IPS-18a (cell line): ENCODE measurements around the gene RPGR.

Source experiments
- H3K27ac ChIP-seq: one replicate; pipeline ENCODE4 v1.5.1; 2013; ENCODE audit warnings: low read length
- H3K27me3 ChIP-seq: one replicate; pipeline ENCODE4 v1.6.1; 2013; ENCODE audit warnings: mild to moderate bottlenecking, low read length; ENCODE audit not compliant: control insufficient read depth, insufficient read depth
- H3K36me3 ChIP-seq: one replicate; pipeline ENCODE4 v1.6.1; 2013; ENCODE audit warnings: low read depth, low read length; ENCODE audit not compliant: control insufficient read depth
- H3K4me1 ChIP-seq: one replicate; pipeline ENCODE4 v1.6.1; 2013; ENCODE audit warnings: low read depth, low read length; ENCODE audit not compliant: control insufficient read depth
- H3K4me3 ChIP-seq: one replicate; pipeline ENCODE4 v1.5.1; 2013; ENCODE audit warnings: low read length
- H3K9ac ChIP-seq: one replicate; pipeline ENCODE4 v1.6.1; 2013; ENCODE audit warnings: mild to moderate bottlenecking, low read length, moderate library complexity
- H3K9me3 ChIP-seq: one replicate; pipeline ENCODE4 v1.6.1; 2013; ENCODE audit warnings: low read depth, low read length; ENCODE audit not compliant: control insufficient read depth

RPGR gene

DNA sequence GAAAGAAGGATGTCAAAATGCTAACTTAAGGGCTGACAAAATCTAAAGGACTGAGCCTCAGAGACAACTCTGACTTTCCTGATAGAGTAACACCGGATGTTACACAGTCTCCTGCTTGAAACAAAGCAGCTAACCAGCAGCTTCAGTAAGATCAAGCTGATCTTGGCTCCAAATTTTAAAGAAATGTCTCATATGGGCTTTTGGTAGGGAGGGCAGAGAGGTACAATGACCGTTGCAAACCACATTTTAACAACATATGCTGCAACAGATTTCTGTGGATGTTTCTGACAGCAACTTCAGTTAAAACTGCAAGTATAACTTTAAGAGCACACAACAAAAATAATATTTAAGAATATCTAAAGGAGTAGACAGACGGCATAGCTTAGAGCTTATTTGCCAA, 9.1 kb downstream of the RPGR start:
- Histone ChIP-seq H3K27me3 (no peaks in the 10 kb centered on the region), H3K27ac (no peak overlapping the region), H3K4me3 (no peak overlapping the region), H3K9ac (no peak overlapping the region), H3K36me3 (peaks cover 3% of the 10 kb centered on the region), H3K9me3 (peaks cover 23% of the 10 kb centered on the region), H3K4me1 (no peaks in the 10 kb centered on the region)

DNA sequence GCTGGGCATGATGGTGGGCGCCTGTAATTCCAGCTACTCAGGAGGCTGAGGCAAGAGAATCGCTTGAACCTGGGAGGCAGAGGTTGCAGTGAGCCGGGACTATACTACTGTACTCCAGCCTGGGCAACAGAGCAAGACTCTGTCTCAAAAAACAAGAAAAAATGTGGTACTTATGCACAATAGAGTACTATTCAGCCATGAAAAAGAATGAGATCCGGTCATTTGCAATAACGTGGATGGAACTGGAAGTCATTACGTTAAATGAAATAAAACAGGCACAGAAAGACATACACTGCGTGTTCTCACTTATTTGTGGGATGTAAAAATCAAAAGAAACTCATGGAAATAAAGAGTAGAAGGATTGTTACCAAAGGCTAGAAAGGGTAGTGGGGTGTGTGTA, 12.1 kb downstream of the RPGR start:
- H3K4me1 ChIP-seq = no peaks in the 10 kb centered on the region
- H3K27me3 ChIP-seq = no peaks in the 10 kb centered on the region
- H3K4me3 ChIP-seq = no peak overlapping the region
- no peak overlapping the region for H3K9ac ChIP-seq
- H3K9me3 ChIP-seq = peaks cover 15% of the 10 kb centered on the region
- peaks cover 3% of the 10 kb centered on the region for H3K36me3 ChIP-seq
- no peak overlapping the region for H3K27ac ChIP-seq

DNA sequence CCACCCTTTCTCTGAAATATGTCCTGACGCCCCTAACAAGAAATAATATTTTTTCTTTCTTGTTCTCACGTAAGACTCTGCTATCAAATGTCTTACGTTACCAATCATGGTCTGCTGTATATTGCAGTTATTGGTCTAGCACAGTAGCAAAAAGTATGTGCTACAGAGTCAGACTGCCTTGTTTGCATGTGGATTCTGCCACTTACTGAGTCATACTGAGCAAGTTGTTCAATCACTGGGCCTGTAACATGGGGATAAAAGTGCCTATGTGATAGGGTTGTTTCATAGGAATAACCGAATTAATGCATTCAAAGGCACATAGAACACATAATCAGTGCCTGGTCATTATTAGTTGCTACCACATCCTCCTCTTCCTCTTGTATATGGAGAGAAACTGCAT, 14.1 kb downstream of the RPGR start:
- H3K9me3 ChIP-seq = peaks cover 13% of the 10 kb centered on the region
- H3K27me3 ChIP-seq = no peaks in the 10 kb centered on the region
- H3K9ac ChIP-seq = no peak overlapping the region
- H3K27ac ChIP-seq = no peak overlapping the region
- no peak overlapping the region for H3K4me3 ChIP-seq
- H3K4me1 ChIP-seq = no peaks in the 10 kb centered on the region
- peaks cover 3% of the 10 kb centered on the region for H3K36me3 ChIP-seq

DNA sequence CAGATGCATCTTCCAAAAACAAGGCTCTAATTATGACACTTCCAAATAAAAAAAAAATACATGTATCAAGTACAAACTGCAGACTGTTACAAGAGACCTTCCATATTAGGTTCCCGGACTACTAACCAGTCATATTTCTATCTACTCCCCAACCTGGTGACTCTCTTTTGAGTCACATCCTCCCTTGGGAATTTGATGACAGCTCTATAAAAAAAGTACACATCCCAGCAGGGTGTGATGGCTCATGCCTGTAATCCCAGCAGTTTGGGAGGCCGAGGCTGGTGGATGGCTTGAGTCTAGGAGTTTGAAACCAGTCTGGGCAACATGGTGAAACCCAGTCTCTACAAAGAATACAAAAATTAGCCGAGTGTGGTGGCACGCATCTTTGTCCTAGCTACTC, 14.9 kb downstream of the RPGR start:
- Histone ChIP-seq H3K4me3 (no peak overlapping the region), H3K9me3 (peaks cover 10% of the 10 kb centered on the region), H3K27ac (no peak overlapping the region), H3K4me1 (no peaks in the 10 kb centered on the region), H3K27me3 (no peaks in the 10 kb centered on the region), H3K9ac (no peak overlapping the region), H3K36me3 (peaks cover 3% of the 10 kb centered on the region)

DNA sequence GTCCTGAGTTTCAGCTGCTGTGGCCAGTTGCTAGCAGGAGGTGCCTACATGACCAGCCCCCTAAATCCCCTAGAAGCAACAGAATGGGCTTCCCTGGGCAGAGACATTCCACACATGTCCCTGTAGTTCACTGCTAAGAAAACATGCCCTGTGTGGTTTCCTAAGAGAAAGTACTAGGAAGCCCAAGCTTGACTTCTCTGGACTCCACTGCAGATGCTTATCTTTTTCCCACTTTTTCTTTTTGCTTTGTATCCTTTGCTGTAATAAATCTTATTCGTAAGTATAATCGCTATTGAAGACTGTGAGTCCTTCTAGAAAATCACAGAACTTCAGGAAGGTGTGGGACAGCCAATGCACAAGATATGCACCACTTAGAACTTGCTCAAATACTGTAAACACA, 15.6 kb downstream of the RPGR start:
- Histone ChIP-seq H3K4me3 (no peak overlapping the region), H3K36me3 (peaks cover 3% of the 10 kb centered on the region), H3K4me1 (no peaks in the 10 kb centered on the region), H3K27me3 (no peaks in the 10 kb centered on the region), H3K27ac (no peak overlapping the region), H3K9me3 (peaks cover 10% of the 10 kb centered on the region), H3K9ac (no peak overlapping the region)

DNA sequence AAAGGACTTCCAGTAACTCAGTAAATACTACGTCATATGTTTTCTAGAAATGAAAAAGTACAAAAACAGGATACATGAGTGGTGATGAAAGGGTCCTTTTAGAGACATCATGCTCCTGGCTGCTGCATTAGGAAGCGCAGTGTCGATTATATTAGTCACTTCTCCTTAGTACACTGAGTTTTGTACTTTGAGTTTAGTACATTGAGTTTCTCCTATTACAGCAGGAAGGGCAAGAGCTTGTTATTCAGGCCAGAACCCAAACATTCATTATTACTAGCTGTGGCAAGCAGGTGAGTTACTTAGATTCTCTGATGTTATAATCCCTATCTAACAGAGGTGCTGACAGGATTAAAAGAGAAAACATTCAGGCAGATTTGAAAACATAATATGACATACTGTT, 21.3 kb downstream of the RPGR start:
- H3K9ac ChIP-seq = no peak overlapping the region
- H3K27ac ChIP-seq = no peak overlapping the region
- no peak overlapping the region for H3K4me3 ChIP-seq
- no peaks in the 10 kb centered on the region for H3K36me3 ChIP-seq
- H3K4me1 ChIP-seq = no peaks in the 10 kb centered on the region
- peaks cover 7% of the 10 kb centered on the region for H3K9me3 ChIP-seq
- H3K27me3 ChIP-seq = no peaks in the 10 kb centered on the region

DNA sequence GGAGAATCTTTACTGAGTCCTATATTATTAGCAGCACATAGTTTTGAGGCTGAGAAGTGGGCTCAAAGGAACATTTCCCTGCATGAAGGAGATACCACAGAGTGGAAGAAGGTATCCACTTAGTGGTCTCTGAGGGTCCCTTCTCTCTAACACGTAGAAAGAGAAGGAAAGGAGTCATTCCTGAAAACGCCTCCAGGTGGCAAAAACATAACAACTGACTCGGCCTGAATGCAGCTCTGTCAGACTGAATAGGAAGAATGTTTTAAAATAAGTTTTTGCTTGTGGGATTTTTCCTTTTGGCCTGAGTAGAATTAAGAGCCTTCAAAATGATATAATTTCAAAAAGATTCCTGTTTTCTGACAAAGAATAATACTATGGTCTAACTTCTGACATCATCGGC, 23.3 kb downstream of the RPGR start:
- no peaks in the 10 kb centered on the region for H3K4me1 ChIP-seq
- H3K9me3 ChIP-seq = peaks cover 4% of the 10 kb centered on the region
- H3K4me3 ChIP-seq = no peak overlapping the region
- no peak overlapping the region for H3K27ac ChIP-seq
- H3K9ac ChIP-seq = no peak overlapping the region
- H3K27me3 ChIP-seq = no peaks in the 10 kb centered on the region
- H3K36me3 ChIP-seq = no peaks in the 10 kb centered on the region

DNA sequence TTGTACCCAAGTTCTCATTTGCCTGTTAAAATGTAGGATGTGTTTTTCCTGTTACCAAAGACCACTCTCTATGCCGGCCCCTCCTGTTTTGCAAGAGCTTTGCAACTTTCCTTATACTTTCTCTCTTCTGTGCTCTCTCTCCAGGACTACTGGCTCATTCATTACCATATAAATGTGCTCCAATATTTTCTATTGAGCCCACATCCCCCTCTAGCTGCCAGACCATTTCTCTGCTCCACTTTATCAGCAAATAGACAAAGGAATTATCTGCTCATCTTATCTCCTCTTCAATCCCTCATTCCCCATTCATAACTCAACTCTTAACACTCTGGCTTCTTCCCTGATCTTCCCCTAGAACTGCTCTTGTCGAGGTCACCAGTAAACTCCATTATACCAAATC, 33.6 kb downstream of the RPGR start:
- H3K27me3 ChIP-seq = no peaks in the 10 kb centered on the region
- H3K9ac ChIP-seq = no peak overlapping the region
- H3K4me3 ChIP-seq = peak overlapping the region; percentile 22
- H3K36me3 ChIP-seq = no peaks in the 10 kb centered on the region
- H3K9me3 ChIP-seq = peaks cover 7% of the 10 kb centered on the region
- no peak overlapping the region for H3K27ac ChIP-seq
- H3K4me1 ChIP-seq = no peaks in the 10 kb centered on the region

DNA sequence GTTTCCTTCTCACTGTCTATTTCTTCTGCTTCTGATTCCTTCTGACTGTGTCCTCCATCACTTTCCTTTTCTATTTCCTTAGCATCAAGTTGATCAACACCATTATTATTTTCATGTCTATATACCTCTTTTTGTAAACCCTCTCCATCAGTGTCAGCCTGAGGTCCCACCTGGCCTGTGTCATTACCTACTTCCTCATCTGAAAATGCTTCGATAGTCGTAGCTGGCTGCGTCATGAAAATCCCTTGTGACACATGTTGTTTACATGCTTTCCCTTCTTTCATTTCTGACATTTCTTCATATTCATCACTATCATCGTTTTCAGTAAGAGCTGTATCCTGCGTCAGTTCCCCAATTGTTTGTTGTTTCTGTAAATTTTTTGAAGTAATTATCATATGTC, 39.6 kb downstream of the RPGR start:
- Histone ChIP-seq H3K27ac (no peak overlapping the region), H3K27me3 (no peaks in the 10 kb centered on the region), H3K4me3 (no peak overlapping the region), H3K9me3 (peaks cover 2% of the 10 kb centered on the region), H3K36me3 (no peaks in the 10 kb centered on the region), H3K4me1 (no peaks in the 10 kb centered on the region), H3K9ac (no peak overlapping the region)

DNA sequence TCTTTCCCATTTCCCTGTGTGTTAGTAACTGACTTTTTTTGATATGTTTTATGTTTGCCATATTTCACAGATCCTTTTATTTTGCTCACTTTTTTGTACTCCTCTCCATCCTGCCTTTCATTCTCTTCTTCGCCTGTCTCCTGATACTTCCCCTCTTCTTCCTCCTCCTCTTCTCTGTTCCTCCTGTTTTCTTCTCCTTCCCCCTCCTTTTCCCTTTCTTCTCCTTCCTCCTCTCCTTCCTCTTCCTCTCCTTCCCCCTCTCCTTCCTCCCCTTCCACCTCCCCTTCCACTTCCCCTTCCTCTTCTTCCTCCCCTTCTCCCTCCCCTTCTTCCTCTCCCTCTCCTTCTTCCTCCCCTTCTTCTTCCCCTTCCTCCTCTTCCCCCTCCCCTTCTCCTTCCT, 41.7 kb downstream of the RPGR start:
- no peak overlapping the region for H3K27ac ChIP-seq
- no peak overlapping the region for H3K4me3 ChIP-seq
- no peaks in the 10 kb centered on the region for H3K36me3 ChIP-seq
- H3K4me1 ChIP-seq = no peaks in the 10 kb centered on the region
- H3K9me3 ChIP-seq = no peaks in the 10 kb centered on the region
- no peaks in the 10 kb centered on the region for H3K27me3 ChIP-seq
- no peak overlapping the region for H3K9ac ChIP-seq

DNA sequence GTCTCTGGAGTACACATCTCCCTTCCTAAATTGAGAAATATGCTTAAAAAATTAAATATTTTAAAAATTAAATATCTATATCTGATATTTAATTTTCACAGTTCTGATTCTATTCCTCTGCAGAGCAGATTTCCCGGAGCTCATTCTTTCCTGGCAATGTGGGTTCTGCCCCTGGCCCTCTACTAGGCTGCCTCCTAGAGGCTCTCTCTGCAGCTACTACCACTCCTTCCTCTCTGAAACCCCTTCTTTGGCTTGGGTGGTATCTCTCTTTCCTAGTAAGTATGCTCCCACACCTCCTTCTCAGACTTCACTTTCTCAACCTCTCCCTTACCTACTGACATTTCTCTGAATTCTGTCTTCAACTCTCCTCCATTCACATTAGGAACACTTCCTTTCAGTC, 45.3 kb downstream of the RPGR start:
- H3K27ac ChIP-seq = no peak overlapping the region
- no peaks in the 10 kb centered on the region for H3K4me1 ChIP-seq
- H3K9ac ChIP-seq = no peak overlapping the region
- H3K27me3 ChIP-seq = no peaks in the 10 kb centered on the region
- H3K4me3 ChIP-seq = no peak overlapping the region
- H3K36me3 ChIP-seq = no peaks in the 10 kb centered on the region
- peaks cover 3% of the 10 kb centered on the region for H3K9me3 ChIP-seq

DNA sequence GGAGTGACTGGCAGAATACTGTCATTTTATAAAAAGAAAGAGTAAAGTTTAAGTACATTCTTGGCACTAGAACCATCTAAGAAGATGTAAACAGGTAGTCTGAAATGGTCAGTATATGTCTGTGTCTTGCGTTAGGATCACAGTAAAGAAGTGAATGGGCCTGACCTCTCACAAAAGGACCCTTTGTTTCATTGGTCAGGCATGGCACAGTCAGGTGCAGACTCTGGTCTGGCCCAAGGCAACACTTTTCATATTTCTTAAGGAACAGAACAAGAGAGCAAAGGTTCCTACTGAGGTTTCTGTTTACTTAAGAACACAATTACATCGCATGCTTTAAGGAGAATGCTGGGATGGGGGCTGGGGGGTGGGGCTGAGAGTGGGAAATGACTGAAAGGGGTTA, 48.1 kb downstream of the RPGR start:
- peaks cover 3% of the 10 kb centered on the region for H3K9me3 ChIP-seq
- H3K27me3 ChIP-seq = no peaks in the 10 kb centered on the region
- no peak overlapping the region for H3K9ac ChIP-seq
- H3K27ac ChIP-seq = no peak overlapping the region
- H3K36me3 ChIP-seq = no peaks in the 10 kb centered on the region
- H3K4me3 ChIP-seq = no peak overlapping the region
- H3K4me1 ChIP-seq = no peaks in the 10 kb centered on the region
